Suprapubic skin (tissue), 4 donors: ENCODE measurements around the gene PRKCZ. TPM values are rescaled to one million over a fixed set of nuclear protein-coding genes. Genes with fewer than 3 reads are reported as not detected.

Experiments
- DNase-seq, 2 donors: peaks; one replicate each; pipeline ENCODE4 v3.0.0-alpha.2; 2019; ENCODE audit warnings: low spot score in 2 of 2
- H3K27ac ChIP-seq: fragments of 200-600 bp; sonication (generic); one replicate; pipeline ENCODE4 v1.5.1; 2019
- H3K27me3 ChIP-seq: fragments of 200-600 bp; sonication (generic); one replicate; pipeline ENCODE4 v1.5.1; 2019
- H3K36me3 ChIP-seq: fragments of 200-600 bp; sonication (generic); one replicate; pipeline ENCODE4 v1.5.1; 2019
- H3K4me1 ChIP-seq: fragments of 200-600 bp; sonication (generic); one replicate; pipeline ENCODE4 v1.5.1; 2019
- H3K4me3 ChIP-seq: fragments of 200-600 bp; sonication (generic); one replicate; pipeline ENCODE4 v1.5.1; 2019; ENCODE audit warnings: mild to moderate bottlenecking
- H3K9me3 ChIP-seq: fragments of 200-600 bp; sonication (generic); one replicate; pipeline ENCODE4 v1.5.1; 2019
- CTCF ChIP-seq, 2 donors: fragments of 200-600 bp in 1 of 2; fragments of 450-650 bp in 1 of 2; sonication (generic) in 1 of 2; IDR thresholded peaks; one replicate each; pipeline ENCODE4 v1.5.1; 2016 to 2019; ENCODE audit warnings: antibody characterized with exemption in 2 of 2, mild to moderate bottlenecking in 1 of 2, moderate library complexity in 1 of 2
- EP300 ChIP-seq: sonication (generic); formaldehyde crosslinking; IDR thresholded peaks from one replicate; pipeline ENCODE4 v1.6.1; 2017; ENCODE audit warnings: antibody characterized with exemption
- POLR2A ChIP-seq, 2 donors: fragments of 450-650 bp; IDR thresholded peaks; one replicate each; pipeline ENCODE4 v1.6.1; 2017; ENCODE audit warnings: antibody characterized with exemption in 2 of 2, mild to moderate bottlenecking in 2 of 2, moderate library complexity in 2 of 2
- POLR2AphosphoS5 ChIP-seq, 3 donors: sonication (generic); formaldehyde crosslinking; IDR thresholded peaks; one replicate each; pipeline ENCODE4 v1.6.1; 2017; ENCODE audit warnings: antibody characterized with exemption in 3 of 3
- WGBS: methylation state at CpG from one replicate; pipeline ENCODE4 v1.1.5; 2018; 5-methylcytosine and 5-hydroxymethylcytosine counted together
- total RNA-seq, 4 donors: library from RNA; depleted of rRNA; stranded (reverse); fragments of >200 nt; gene quantifications; one replicate each; pipeline ENCODE4 v1.1.0, GENCODE V29; 2016

The PRKCZ gene
- total RNA-seq, 4 donors from 2014 or later: 21.7 to 31.5 (median 25.4) TPM

GRCh38 chr1:2210084-2210653, 160.0 kb downstream of the PRKCZ start:
- Histone ChIP-seq H3K4me1 (peaks cover 96% of the 10 kb centered on the region), H3K4me3 (no peak overlapping the region), H3K27ac (peak overlapping the region; percentile 89), H3K36me3 (no peaks in the 10 kb centered on the region), H3K27me3 (no peaks in the 10 kb centered on the region), H3K9me3 (no peaks in the 10 kb centered on the region)
- no peak for TF ChIP-seq CTCF (IDR thresholded peaks at IDR 0.05)
- no peak for TF ChIP-seq POLR2A (IDR thresholded peaks at IDR 0.05)
- peak in 1 of 2 donors; percentile 69 for DNase-seq
- 58% methylated on average over 8 of the region's 19 CpGs for WGBS

- WGBS: 74% methylated on average over 8 of the region's 13 CpGs
- peak overlapping the region; percentile 89 for H3K27ac ChIP-seq
- H3K4me1 ChIP-seq: peaks cover 90% of the 10 kb centered on the region
- H3K27me3 ChIP-seq: no peaks in the 10 kb centered on the region
- no peaks in the 10 kb centered on the region for H3K9me3 ChIP-seq
- DNase-seq: peak in 1 of 2 donors; percentile 64
- no peaks in the 10 kb centered on the region for H3K36me3 ChIP-seq
- no peak overlapping the region for H3K4me3 ChIP-seq
- no peak for TF ChIP-seq EP300
Observed at GRCh38 chr1:2210786-2211185, 160.6 kb downstream of the PRKCZ start.

GRCh38 chr1:2212274-2212531, 162.0 kb downstream of the PRKCZ start:
- Histone ChIP-seq H3K4me1 (peaks cover 76% of the 10 kb centered on the region), H3K36me3 (no peaks in the 10 kb centered on the region), H3K27me3 (no peaks in the 10 kb centered on the region), H3K27ac (peak overlapping the region; percentile 96), H3K9me3 (no peaks in the 10 kb centered on the region), H3K4me3 (peak overlapping the region; percentile 40)
- 28% methylated on average over 10 of the region's 10 CpGs for WGBS
- no peak for TF ChIP-seq EP300
- no peak for TF ChIP-seq CTCF (IDR thresholded peaks at IDR 0.05)
- TF ChIP-seq POLR2AphosphoS5 (IDR thresholded peaks at IDR 0.05): no peak
- TF ChIP-seq POLR2A (IDR thresholded peaks at IDR 0.05): no peak
- DNase-seq: no peak

- peak in 1 of 2 donors; percentile 59 for TF ChIP-seq POLR2A (IDR thresholded peaks at IDR 0.05)
- TF ChIP-seq POLR2AphosphoS5 (IDR thresholded peaks at IDR 0.05): peak in 2 of 3 donors; percentile 80 to 92
- TF ChIP-seq CTCF (IDR thresholded peaks at IDR 0.05): peak in 1 of 2 donors; percentile 42
- no peak for TF ChIP-seq EP300
- peak; percentile 94 to 96 for DNase-seq
- Histone ChIP-seq H3K4me1 (peaks cover 70% of the 10 kb centered on the region), H3K27me3 (no peaks in the 10 kb centered on the region), H3K27ac (peak overlapping the region; percentile 96), H3K36me3 (no peaks in the 10 kb centered on the region), H3K4me3 (peak overlapping the region; percentile 40), H3K9me3 (no peaks in the 10 kb centered on the region)
- WGBS: 2% methylated on average over 42 of the region's 49 CpGs
Observed at GRCh38 chr1:2212532-2213491, 162.6 kb downstream of the PRKCZ start.

- H3K36me3 ChIP-seq: no peaks in the 10 kb centered on the region
- peak overlapping the region; percentile 40 for H3K4me3 ChIP-seq
- peak; percentile 90 to 93 for DNase-seq
- H3K9me3 ChIP-seq: no peaks in the 10 kb centered on the region
- H3K4me1 ChIP-seq: peaks cover 60% of the 10 kb centered on the region
- TF ChIP-seq EP300 (no peak), POLR2AphosphoS5 (IDR thresholded peaks at IDR 0.05) (peak in 2 of 3 donors; percentile 16 to 74)
- H3K27ac ChIP-seq: peak overlapping the region; percentile 96
- no peaks in the 10 kb centered on the region for H3K27me3 ChIP-seq
- WGBS: 21% methylated on average over 24 of the region's 32 CpGs
Observed at GRCh38 chr1:2213576-2214505, 163.6 kb downstream of the PRKCZ start.
